Right lobe of liver (tissue), 6 donors: ENCODE measurements around the gene SAXO1. TPM values are rescaled to one million over a fixed set of nuclear protein-coding genes. Genes with fewer than 3 reads are reported as not detected.

ENCODE experiments used
- ATAC-seq, 4 donors: fragments of 200-7000 bp; cut with Tn5 transposase; one replicate each; pipeline ENCODE4 v1.9.1; 2020; ENCODE audit warnings: mild to moderate bottlenecking in 4 of 4, moderate library complexity in 4 of 4
- DNase-seq, 3 donors: peaks; one replicate each; pipeline ENCODE4 v3.0.0-alpha.2; 2020
- H3K27ac ChIP-seq, 3 donors: fragments of 200-600 bp; one replicate each; pipeline ENCODE4 v1.8.0; 2022
- H3K27me3 ChIP-seq, 2 donors: fragments of 200-600 bp; one replicate each; pipeline ENCODE4 v1.8.0; 2022
- H3K36me3 ChIP-seq, 4 donors: fragments of 200-600 bp; sonication (generic) in 1 of 4; one replicate each; pipeline versions ENCODE4 v1.5.1 to v1.8.0; 2017 to 2022; ENCODE audit warnings: control low read depth in 1 of 4
- H3K4me1 ChIP-seq, 4 donors: fragments of 200-600 bp; sonication (generic) in 1 of 4; one replicate each; pipeline versions ENCODE4 v1.5.1 to v1.8.0; 2017 to 2022; ENCODE audit warnings: control low read depth in 1 of 4
- H3K4me3 ChIP-seq, 3 donors: fragments of 200-600 bp; one replicate each; pipeline ENCODE4 v1.8.0; 2022
- H3K9me3 ChIP-seq, 4 donors: fragments of 200-600 bp; sonication (generic) in 1 of 4; one replicate each; pipeline versions ENCODE4 v1.5.1 to v1.8.0; 2017 to 2022; ENCODE audit warnings: control low read depth in 1 of 4
- CTCF ChIP-seq, 4 donors: fragments of 200-600 bp in 3 of 4; fragments of 450-650 bp in 1 of 4; IDR thresholded peaks; one replicate each; pipeline versions ENCODE4 v1.5.1 to v1.8.0; 2016 to 2022; ENCODE audit warnings: antibody characterized with exemption in 4 of 4, mild to moderate bottlenecking in 2 of 4
- POLR2A ChIP-seq: fragments of 450-650 bp; IDR thresholded peaks from one replicate; pipeline ENCODE4 v1.6.1; 2017; ENCODE audit warnings: antibody characterized with exemption, mild to moderate bottlenecking
- WGBS: methylation state at CpG from one replicate; pipeline ENCODE4 v1.1.6; 2018; ENCODE audit warnings: low coverage, low lambda C conversion rate; ENCODE audit not compliant: insufficient coverage; ENCODE audit errors: missing lambda C conversion rate; 5-methylcytosine and 5-hydroxymethylcytosine counted together
- intact Hi-C, 2 donors: fragments of 100-400 bp; cut with DNase I; formaldehyde crosslinking; loops; one replicate each; pipeline versions ENCODE4 v1.11.2 to v1.14.1; 2022
- total RNA-seq, 6 experiments: library from RNA; depleted of rRNA in 2 of 6; stranded (reverse); fragments of >200 nt in 2 of 6; fragmentation: NEBNext Ultra II Directional in 3 of 6; extraction: Animal tissue kit (Norgen Biotek cat#: 25700) in 3 of 6; gene quantifications; one replicate each; pipeline versions ENCODE4 v1.1.0 to v1.2.4, GENCODE V29; 2016 to 2023
- donor health status: DM: no; HTN: yes; CAD: no.
- donor health status: DM: no; HTN: no; CAD: no.
- donor health status: DM: no; HTN: no; CAD: no.
- donor health status: DM: no; HTN: yes; CAD: no.
- donor health status: DM: no; HTN: yes; CAD: no.

The SAXO1 gene
- total RNA-seq, 6 experiments from 2014 or later = 0.15 TPM; not detected in 5

- intact Hi-C loops = loop anchor here in 1 of 2 donors (10.0 kb wide), 1 partner anchor 58 kb away; no protein-coding TSS in a partner anchor
- ATAC-seq = no peak
- Histone ChIP-seq H3K4me3 (no peak overlapping the region), H3K36me3 (no peaks in the 10 kb centered on the region), H3K27me3 (no peaks in the 10 kb centered on the region), H3K9me3 (no peaks in the 10 kb centered on the region), H3K4me1 (no peaks in the 10 kb centered on the region), H3K27ac (no peak overlapping the region)
- DNase-seq = no peak
- 67% methylated on average over 3 of the region's 8 CpGs for WGBS
- no peak for TF ChIP-seq POLR2A
- no peak for TF ChIP-seq CTCF (IDR thresholded peaks at IDR 0.05)
Measured at GRCh38 chr9:18922161-18922885, 110.7 kb downstream of the SAXO1 start.

GRCh38 chr9:18921366-18922075 is 111.5 kb downstream of the SAXO1 start:
- no peaks in the 10 kb centered on the region for H3K36me3 ChIP-seq
- H3K4me3 ChIP-seq = no peak overlapping the region
- H3K9me3 ChIP-seq = no peaks in the 10 kb centered on the region
- DNase-seq (no peak), ATAC-seq (no peak)
- intact Hi-C loops = loop anchor here in 1 of 2 donors (10.0 kb wide), 1 partner anchor 57 kb away; no protein-coding TSS in a partner anchor
- H3K27ac ChIP-seq = no peak overlapping the region
- TF ChIP-seq CTCF (IDR thresholded peaks at IDR 0.05) (no peak), POLR2A (no peak)
- 74% methylated on average over 7 of the region's 7 CpGs for WGBS
- no peaks in the 10 kb centered on the region for H3K27me3 ChIP-seq
- H3K4me1 ChIP-seq = no peaks in the 10 kb centered on the region

- no peak for ATAC-seq
- Histone ChIP-seq H3K9me3 (no peaks in the 10 kb centered on the region), H3K27me3 (no peaks in the 10 kb centered on the region), H3K4me3 (no peak overlapping the region), H3K4me1 (no peaks in the 10 kb centered on the region), H3K27ac (no peak overlapping the region), H3K36me3 (no peaks in the 10 kb centered on the region)
- TF ChIP-seq POLR2A = no peak
- TF ChIP-seq CTCF (IDR thresholded peaks at IDR 0.05) = no peak
- intact Hi-C loops = loop anchor here in 1 of 2 donors (10.0 kb wide), 1 partner anchor 56 kb away; no protein-coding TSS in a partner anchor
- DNase-seq = no peak
- WGBS = 42% methylated on average over 4 of the region's 4 CpGs
Measured at GRCh38 chr9:18920141-18921084, 112.6 kb downstream of the SAXO1 start.

GRCh38 chr9:18911714-18912342 is 121.2 kb downstream of the SAXO1 start:
- Histone ChIP-seq H3K36me3 (no peaks in the 10 kb centered on the region), H3K27ac (no peak overlapping the region), H3K4me1 (no peaks in the 10 kb centered on the region), H3K9me3 (no peaks in the 10 kb centered on the region), H3K27me3 (no peaks in the 10 kb centered on the region), H3K4me3 (no peak overlapping the region)
- no peak for DNase-seq
- no peak for ATAC-seq
- intact Hi-C loops = no loop called here
- TF ChIP-seq CTCF (IDR thresholded peaks at IDR 0.05) (no peak), POLR2A (no peak)
- WGBS = 77% methylated on average over 9 of the region's 9 CpGs
